Activated T-cell treated with anti-CD3 and anti-CD28 coated beads for 24 hours (primary cell): Measurements from ENCODE around the gene MAP2K1.
"Not testable (repeated sequence)": the region's sequence is repeated elsewhere in the genome, so short reads cannot be mapped to it uniquely, and the experiment has no call there.

ENCODE experiments used
- DNase-seq: peaks from one replicate; pipeline ENCODE4 v3.0.0-alpha.2; 2020; ENCODE audit warnings: low read depth

Gene MAP2K1

GRCh38 chr15:66386204-66387123 is at the start of gene MAP2K1:
TSS of gene MAP2K1 (plus strand) at chr15:66386912. CDS start at chr15:66387348, 436 bp downstream.
- peak; percentile 99 for DNase-seq

GRCh38 chr15:66348530-66348929 is 38.2 kb upstream of the MAP2K1 start:
- DNase-seq, result not testable (repeated sequence)

DNA sequence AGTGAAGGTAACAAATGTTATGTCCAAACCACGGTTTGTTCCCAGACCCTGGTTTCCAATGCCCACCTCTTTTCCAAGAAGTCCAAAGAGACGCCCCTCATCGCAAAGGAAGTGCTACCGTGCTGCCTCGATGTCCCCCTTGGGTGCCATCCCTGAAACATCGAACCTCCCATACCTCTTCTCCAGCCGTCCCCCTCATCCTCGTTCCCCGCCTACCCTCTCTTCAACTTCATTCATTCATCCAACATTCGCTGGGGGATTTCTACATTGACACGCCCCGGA is 30.7 kb upstream of the MAP2K1 start:
- no peak for DNase-seq

DNA sequence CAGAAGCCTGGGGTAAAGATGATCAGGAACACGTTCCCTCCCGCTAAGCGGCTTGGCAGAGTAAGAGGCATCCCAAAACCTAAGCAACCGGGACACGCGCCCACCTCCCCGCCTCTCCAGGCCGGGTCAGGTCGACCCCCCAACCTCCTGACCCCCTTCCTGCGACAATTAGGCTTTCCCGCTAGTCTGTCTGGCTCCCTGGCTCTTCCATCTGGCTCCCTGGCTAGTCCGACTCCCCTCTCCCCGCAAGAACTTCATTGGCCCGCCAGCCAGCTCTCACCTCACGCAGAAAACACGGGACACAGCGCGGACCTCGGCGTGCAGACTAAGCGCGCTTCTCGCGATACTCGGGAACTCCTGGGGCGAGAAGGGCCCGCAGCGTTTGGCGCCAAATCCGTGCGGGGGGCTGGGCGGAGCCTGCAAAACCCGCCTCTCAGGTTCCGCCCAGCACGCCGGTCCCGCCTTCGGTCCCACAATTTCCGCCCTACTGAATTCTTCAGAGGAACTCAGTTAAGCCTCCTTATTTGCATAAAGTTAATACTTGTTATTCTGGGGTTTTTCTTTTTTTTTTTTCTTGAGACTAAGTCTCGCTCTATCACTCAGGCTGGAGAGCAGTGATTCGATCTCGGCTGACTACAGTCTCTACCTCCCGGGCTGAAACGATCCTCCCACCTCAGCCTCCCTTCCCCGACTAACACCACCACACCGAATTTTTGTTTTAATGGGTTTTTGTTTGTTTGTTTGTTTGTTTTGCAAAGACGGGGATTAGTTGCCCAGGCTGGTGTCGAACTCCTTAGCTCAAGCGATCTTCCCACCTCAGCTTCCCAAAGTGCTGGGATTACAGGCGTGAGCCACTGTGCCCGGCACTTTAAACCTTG is 30.1 kb upstream of the MAP2K1 start, which contains the start of gene TIPIN:
TIPIN (minus strand) TSS at position 327 of the 878 bp plus-strand sequence. CDS start 3,738 bp downstream, outside the sequence.
- peak; percentile 96 for DNase-seq

DNA sequence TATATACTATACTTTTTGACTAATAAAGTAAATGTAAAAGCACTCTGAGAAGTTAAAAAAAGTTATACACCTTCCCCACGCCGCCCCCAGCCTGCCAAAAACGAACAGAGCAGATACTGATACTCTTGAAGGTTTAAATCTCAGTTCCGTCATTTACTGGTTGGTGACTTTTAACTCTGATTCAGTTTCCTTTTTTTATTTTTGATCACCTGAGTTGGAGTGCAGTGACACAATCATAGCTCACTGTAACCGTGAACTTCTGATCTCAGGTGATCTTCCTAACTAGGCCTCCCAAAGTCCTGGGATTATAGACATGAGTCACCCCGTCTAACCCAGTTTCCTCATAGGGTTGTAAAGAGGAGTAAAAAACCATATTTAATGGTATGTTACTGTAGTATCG is 27.0 kb upstream of the MAP2K1 start:
- DNase-seq, result no peak

DNA sequence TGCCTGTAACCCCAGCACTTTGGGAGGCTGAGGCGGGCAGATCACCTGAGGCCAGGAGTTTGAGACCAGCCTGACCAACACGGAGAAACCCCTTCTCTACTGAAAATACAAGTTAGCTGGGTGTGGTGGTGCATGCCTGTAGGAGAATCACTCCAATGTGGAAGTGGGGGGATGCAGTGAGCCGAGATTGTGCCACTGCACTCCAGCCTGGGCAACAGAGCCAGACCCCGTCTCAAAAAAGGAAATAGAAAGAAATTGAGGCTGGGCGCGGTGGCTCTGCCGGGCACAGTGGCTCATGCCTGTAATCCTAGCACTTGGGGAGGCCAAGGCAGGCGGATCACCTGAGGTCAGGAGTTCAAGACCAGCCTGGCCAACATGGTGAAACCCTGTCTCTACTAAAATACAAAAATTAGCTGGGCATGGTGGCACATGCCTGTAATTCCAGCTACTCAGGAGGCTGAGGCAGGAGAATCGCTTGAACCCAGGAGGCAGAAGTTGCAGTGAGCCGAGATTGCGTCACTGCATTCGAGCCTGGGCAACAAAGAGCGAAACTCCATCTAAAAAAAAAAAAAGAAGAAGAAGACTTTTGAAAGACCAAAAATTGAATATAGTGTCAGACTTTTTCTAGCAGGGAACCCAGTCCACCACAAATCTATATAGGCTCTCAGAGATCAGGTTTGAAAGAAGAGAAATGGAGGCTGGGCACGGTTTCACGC is 24.8 kb upstream of the MAP2K1 start:
- DNase-seq, result not testable (repeated sequence)

- DNase-seq, result no peak
These were observed 23.9 kb upstream of the MAP2K1 start for GRCh38 chr15:66362776-66363175.

DNA sequence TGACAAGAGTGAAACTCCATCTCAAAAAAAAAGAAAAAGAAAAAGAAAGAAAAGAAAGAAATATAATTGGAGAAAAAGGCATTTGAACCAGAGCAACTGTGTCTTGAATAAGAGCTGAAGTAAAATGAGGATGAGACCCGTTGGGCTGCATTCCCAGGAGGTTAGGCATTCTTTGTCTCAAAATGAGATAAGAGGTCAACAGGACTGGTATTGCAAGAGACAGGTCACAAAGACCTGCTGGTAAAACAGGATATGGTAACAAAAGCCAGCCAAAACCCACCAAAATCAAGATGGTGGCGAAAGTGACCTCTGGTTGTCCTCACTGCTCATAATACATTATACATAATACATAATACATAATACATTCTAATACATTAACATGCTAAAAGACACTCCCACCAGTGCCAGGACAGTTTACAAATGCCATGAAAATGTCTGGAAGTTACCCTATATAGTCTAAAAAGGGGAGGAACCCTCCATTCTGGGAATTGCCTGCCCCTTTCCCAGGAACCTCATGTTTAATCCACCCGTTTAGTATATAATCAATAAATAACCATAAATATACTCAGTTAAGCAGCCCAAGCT is 21.7 kb upstream of the MAP2K1 start:
- DNase-seq, result no peak

GRCh38 chr15:66369773-66370651 is 16.7 kb upstream of the MAP2K1 start:
- no peak for DNase-seq

DNA sequence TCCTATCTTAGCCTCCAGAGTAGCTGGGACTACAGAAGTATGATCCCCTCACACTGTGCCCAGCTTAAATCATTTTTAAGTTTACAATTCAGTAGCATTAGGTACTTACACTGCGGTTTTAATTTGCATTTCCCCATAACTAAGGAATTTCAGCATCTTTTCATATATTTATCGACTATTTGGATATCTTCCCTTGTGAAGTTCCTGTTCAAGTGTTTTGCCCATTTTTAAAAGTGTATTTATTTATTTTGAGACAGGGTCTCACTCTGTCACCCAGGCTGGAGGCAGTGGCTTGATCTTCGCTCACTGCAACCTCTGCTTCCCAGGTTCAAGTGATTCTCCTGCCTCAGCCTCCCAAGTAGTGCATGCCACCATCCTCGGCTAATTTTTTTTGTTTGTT is 12.5 kb upstream of the MAP2K1 start:
- DNase-seq, result no peak

GRCh38 chr15:66378814-66379430 is 7.8 kb upstream of the MAP2K1 start:
- no peak for DNase-seq

DNA sequence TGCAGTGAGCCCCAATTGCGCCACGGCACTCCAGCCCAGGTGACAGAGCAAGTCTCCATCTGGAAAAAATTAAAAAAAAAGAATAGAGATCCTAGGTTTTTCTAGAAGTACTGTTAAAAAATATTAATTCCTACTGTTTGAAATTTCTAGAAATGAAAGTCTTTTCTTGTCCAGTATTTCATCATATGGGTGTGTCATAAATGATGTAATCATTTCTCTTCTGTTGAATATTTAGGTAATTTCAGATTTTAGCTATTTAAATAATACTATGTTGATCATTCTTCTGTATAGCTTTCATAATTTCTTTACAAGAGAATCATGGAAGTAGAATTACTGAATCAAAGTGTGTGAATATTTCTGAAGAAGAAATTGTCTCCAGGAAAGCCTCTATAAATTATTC is 5.3 kb upstream of the MAP2K1 start:
- not testable (repeated sequence) for DNase-seq

DNA sequence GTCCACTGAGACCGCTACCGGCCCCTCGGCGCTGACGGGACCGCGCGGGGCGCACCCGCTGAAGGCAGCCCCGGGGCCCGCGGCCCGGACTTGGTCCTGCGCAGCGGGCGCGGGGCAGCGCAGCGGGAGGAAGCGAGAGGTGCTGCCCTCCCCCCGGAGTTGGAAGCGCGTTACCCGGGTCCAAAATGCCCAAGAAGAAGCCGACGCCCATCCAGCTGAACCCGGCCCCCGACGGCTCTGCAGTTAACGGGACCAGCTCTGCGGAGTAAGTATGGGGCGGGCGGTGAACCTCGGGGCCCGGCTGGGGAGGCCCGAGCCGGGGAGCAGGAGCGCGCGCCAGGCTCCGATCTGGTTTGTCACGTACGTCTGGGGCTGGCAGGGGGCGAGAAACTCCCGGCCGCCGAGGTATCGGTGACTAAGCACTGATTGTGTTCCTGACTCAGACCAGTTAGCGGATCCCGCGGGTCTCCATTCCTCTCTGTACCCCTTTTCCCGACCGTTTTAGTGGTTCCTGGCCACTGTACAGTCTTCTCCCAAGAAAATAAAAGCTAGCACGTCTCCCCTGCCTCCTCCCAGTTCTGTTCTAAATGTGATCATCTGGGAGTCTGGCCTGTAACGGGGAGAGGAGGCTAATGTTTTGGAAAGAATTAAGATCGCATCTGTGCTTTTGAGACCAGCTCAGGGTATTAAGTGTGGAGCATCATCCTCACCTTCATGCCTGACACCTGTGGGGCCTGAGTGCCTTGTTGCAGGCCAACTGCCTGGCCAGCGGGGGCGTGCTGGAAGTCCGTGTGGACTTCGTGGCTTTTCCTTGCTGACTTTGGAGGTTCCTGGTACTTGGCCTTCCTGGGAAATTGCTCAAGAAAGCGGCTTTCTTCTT is 691 bp downstream of the MAP2K1 start:
- peak; percentile 75 for DNase-seq

- DNase-seq, result no peak
These were observed 1.3 kb downstream of the MAP2K1 start for GRCh38 chr15:66388043-66388363.

DNA sequence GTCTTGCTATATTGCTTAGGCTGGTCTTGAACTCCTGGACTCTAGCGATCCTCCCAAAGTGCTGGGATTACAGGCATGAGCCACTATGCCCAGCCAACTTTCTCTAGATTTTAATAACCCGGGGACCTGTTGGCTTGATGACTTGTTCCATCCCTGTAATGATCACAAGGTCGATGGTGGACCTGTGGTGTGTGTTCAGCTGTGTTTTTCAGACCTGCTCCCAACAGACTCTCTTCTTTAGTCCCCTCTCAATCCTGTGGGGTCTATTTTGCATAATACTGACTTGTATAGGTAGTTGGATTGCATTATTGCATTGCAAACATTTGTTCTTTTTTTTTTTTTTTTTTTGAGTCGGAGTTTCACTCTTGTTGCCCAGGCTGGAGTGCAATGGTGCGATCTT is 1.9 kb downstream of the MAP2K1 start:
- no peak for DNase-seq

DNA sequence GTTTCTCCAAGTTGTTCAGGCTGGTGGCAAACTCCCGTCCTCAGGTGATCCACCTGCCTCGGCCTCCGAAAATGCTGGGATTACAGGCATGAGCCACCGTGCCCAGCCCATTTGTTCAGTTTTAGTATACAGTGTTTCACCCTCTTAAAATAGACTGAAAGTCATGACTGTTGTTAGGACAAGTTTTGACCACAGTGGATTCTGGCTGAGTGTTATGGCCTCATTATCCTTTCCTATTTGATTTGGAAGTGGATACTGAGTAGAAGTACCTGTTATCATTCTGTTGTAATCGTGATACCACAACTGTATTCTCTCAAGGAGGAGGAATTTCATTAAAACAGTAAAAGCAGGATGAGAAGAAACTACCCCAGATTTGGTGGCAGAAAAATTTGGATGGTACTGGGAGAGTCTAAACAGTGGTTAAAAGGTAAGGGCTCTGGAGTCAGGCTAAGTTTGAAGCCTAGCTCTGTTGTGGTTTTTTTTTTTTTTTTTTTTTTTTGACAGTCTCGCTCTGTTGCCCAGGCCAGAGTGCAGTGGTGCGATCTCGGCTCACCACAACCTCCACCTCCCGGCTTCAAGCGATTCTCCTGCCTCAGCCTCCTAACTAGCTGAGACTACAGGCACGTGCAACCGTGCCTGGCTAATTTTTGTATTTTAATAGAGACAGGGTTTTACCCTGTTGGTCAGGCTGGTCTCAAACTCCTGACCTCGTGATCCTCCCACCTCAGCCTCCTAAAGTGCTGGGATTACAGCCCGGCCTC is 2.6 kb downstream of the MAP2K1 start:
- DNase-seq, result no peak

- no peak for DNase-seq
These were observed 3.2 kb downstream of the MAP2K1 start for GRCh38 chr15:66389859-66390381.

DNA sequence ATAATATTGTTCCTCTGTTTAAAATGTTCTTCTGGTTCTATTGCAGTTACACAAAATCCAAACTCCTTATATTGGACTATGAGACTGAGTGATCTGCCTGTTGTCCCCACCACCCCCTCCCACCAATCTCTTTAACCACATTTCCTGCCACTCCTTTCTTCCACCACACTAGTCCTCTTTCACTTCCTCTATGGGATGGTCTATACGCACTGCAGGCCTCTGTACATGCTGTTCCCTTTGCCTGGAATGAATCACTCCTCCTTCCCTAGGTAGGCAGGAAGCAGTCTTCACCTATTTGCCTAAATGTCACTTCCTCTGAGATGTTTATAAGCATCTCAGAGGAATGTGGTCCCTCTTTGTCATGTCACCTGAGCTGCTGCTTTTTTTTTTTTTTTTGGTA is 4.0 kb downstream of the MAP2K1 start:
- DNase-seq, result no peak

GRCh38 chr15:66393037-66393436 is 6.3 kb downstream of the MAP2K1 start:
- not testable (repeated sequence) for DNase-seq
